OCI-LY1 (cell line): Measurements from ENCODE around the gene E2F4.

Experiments used
- H2AFZ ChIP-seq: fragments of 200-600 bp; sonication (generic), shearing (Covaris generic); 2 replicates; pipeline ENCODE4 v1.6.0; 2014; ENCODE audit warnings: antibody characterized with exemption, mild to moderate bottlenecking, low read length
- H3F3A ChIP-seq: fragments of 200-600 bp; sonication (generic), shearing (Covaris generic); 2 replicates; pipeline ENCODE4 v1.6.0; 2014; ENCODE audit warnings: mild to moderate bottlenecking, antibody characterized with exemption, low read length, moderate library complexity; ENCODE audit not compliant: insufficient read depth
- H3K27ac ChIP-seq: fragments of 200-600 bp; sonication (generic); 2 replicates; pipeline ENCODE4 v1.5.1; 2014; ENCODE audit warnings: low read length, mixed run types, mild to moderate bottlenecking, low read depth; ENCODE audit not compliant: poor library complexity, severe bottlenecking
- H3K27me3 ChIP-seq: fragments of 200-600 bp; sonication (generic); 2 replicates; pipeline ENCODE4 v1.6.0; 2014; ENCODE audit warnings: antibody characterized with exemption, mild to moderate bottlenecking, low read length, moderate library complexity; ENCODE audit not compliant: insufficient read depth
- H3K36me3 ChIP-seq: fragments of 200-600 bp; sonication (generic); 2 replicates; pipeline ENCODE4 v1.6.1; 2014; ENCODE audit warnings: mild to moderate bottlenecking, antibody characterized with exemption, low read length, moderate library complexity, mixed read lengths; ENCODE audit not compliant: insufficient read depth
- H3K4me1 ChIP-seq: fragments of 200-600 bp; sonication (generic); 2 replicates; pipeline ENCODE4 v1.5.1; 2014; ENCODE audit warnings: mild to moderate bottlenecking, low read length, moderate library complexity; ENCODE audit not compliant: insufficient read depth, severe bottlenecking
- H3K4me2 ChIP-seq: fragments of 200-600 bp; sonication (generic), shearing (Covaris generic); 2 replicates; pipeline ENCODE4 v1.6.1; 2014; ENCODE audit warnings: low read length
- H3K4me3 ChIP-seq: fragments of 200-600 bp; sonication (generic); 2 replicates; pipeline ENCODE4 v1.5.1; 2014; ENCODE audit warnings: low read length, low read depth, mild to moderate bottlenecking, mixed read lengths; ENCODE audit not compliant: poor library complexity, severe bottlenecking
- H3K79me2 ChIP-seq: fragments of 200-600 bp; shearing (Covaris generic); 2 replicates; pipeline ENCODE4 v1.6.1; 2016; ENCODE audit warnings: mixed run types, low read length, mixed read lengths; ENCODE audit not compliant: insufficient read depth
- H3K9ac ChIP-seq: fragments of 200-600 bp; sonication (generic), shearing (Covaris generic); 2 replicates; pipeline ENCODE4 v1.6.1; 2014; ENCODE audit warnings: mild to moderate bottlenecking, low read length, mixed read lengths
- H3K9me2 ChIP-seq: fragments of 200-600 bp; sonication (generic), shearing (Covaris generic); 2 replicates; pipeline ENCODE4 v1.6.1; 2014; ENCODE audit warnings: low read depth, mild to moderate bottlenecking, low read length, mixed read lengths
- H3K9me3 ChIP-seq: fragments of 200-600 bp; shearing (Covaris generic); 2 replicates; pipeline ENCODE4 v1.6.1; 2014; ENCODE audit warnings: low read length, mixed read lengths
- H4K20me1 ChIP-seq: fragments of 200-600 bp; sonication (generic), shearing (Covaris generic); 2 replicates; pipeline ENCODE4 v1.6.0; 2016; ENCODE audit warnings: mild to moderate bottlenecking, low read length; ENCODE audit not compliant: insufficient read depth
- EZH2 ChIP-seq: fragments of 200-600 bp; sonication (generic), shearing (Covaris generic); IDR thresholded peaks from 2 replicates; pipeline ENCODE4 v1.8.0; 2017; ENCODE audit warnings: borderline replicate concordance, mixed run types, mild to moderate bottlenecking, antibody characterized with exemption, low read length, moderate library complexity, mixed read lengths
- TF ChIP-seq, protein P1 (sequence below): fragments of 200-600 bp; sonication (generic), shearing (Covaris generic); IDR thresholded peaks from 2 replicates; pipeline ENCODE4 v1.5.1; 2017; ENCODE audit warnings: mild to moderate bottlenecking, antibody characterized with exemption, low read length, moderate library complexity, mixed read lengths

Gene E2F4

DNA sequence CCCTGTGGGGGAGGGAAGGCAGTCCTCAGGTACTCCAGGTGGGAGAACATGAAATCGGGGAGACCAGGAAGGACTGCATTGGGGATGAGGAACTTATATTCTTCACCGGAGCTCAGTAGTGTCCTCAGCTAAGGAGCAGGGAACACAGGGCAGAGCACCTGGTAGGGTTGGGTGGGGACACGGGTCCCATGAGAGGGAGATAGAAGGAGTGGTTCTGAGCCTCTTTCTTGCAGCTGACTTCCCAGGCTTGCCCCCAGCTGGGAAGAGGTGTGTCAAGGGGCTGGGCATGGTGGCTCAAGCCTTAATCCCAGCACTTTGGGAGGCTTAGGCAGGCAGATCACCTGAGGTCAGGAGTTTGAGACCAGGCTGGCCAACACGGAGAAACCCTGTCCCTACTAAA lies 53.2 kb downstream of the E2F4 start:
- H3K9me3 ChIP-seq = no peaks in the 10 kb centered on the region
- no peak overlapping the region for H3K27ac ChIP-seq
- H3K4me1 ChIP-seq = peaks cover 36% of the 10 kb centered on the region
- no peaks in the 10 kb centered on the region for H3K27me3 ChIP-seq
- H3K9ac ChIP-seq = no peak overlapping the region
- H3K79me2 ChIP-seq = no peaks in the 10 kb centered on the region
- H4K20me1 ChIP-seq = no peaks in the 10 kb centered on the region
- H3K9me2 ChIP-seq = no peaks in the 10 kb centered on the region
- H3K36me3 ChIP-seq = no peaks in the 10 kb centered on the region
- no peak overlapping the region for H3K4me3 ChIP-seq
- no peak overlapping the region for H2AFZ ChIP-seq
- TF ChIP-seq, protein P1, sequence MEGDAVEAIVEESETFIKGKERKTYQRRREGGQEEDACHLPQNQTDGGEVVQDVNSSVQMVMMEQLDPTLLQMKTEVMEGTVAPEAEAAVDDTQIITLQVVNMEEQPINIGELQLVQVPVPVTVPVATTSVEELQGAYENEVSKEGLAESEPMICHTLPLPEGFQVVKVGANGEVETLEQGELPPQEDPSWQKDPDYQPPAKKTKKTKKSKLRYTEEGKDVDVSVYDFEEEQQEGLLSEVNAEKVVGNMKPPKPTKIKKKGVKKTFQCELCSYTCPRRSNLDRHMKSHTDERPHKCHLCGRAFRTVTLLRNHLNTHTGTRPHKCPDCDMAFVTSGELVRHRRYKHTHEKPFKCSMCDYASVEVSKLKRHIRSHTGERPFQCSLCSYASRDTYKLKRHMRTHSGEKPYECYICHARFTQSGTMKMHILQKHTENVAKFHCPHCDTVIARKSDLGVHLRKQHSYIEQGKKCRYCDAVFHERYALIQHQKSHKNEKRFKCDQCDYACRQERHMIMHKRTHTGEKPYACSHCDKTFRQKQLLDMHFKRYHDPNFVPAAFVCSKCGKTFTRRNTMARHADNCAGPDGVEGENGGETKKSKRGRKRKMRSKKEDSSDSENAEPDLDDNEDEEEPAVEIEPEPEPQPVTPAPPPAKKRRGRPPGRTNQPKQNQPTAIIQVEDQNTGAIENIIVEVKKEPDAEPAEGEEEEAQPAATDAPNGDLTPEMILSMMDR = no peak
- no peak for TF ChIP-seq EZH2
- H3F3A ChIP-seq = no peaks in the 10 kb centered on the region
- H3K4me2 ChIP-seq = no peak overlapping the region

DNA sequence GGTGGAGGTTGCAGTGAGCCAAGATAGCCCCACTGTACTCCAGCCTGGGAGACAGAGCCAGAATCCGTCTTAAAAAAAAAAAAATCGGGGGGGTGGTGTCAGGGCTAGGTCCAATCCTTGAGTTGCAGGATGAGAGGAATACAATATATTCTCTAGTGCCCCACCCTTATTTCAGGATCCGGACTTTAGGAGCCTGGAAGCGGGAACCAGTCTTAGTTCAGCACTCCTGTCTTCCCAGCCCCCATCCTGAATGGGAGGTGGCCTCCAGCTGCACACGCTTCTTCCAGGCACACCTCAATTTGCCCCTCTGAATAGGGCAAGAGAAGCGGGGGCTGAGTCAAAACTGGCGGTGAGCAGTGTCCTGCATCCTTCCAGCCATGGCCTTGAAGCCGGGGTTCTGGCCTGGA lies 53.7 kb downstream of the E2F4 start:
- Histone ChIP-seq H3K79me2 (no peaks in the 10 kb centered on the region), H3K4me3 (peak overlapping the region; percentile 76)

DNA sequence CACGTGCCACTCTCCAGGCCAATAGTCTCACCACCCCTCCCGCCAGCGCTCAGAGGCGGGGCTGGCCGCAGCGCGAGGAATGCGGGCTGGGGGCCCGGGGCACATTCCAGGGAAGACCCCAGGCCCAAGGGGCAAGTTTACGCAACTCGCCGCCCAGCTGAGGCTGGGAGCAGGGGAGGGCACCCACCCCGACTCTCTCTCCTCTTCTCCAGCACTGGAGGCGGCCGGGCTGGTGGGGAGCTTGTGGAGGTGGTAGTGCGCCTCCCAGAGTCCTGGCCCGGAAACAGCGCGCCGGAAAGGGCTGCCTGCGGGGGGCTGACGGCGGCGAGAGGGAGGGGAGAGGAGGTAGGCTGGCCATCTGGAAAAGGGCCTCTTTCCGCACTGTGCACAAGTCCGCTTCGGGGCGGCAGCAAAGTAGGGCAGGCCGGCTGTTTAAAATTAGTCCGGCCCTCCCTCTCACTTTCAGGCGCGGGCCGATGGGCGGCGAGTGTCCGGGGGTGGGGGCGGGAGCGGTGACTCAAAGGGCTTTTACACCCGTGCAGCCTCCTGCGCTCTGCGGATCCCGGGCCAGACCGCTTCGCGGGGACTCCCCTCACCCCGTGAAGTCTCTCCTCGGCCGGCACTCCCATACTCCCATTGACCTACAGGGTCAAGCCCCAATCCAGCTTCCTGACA lies 54.3 kb downstream of the E2F4 start:
- Histone ChIP-seq H3K9me2 (no peaks in the 10 kb centered on the region), H3K27ac (peak overlapping the region; percentile 1), H3K36me3 (no peaks in the 10 kb centered on the region), H3F3A (no peaks in the 10 kb centered on the region), H3K79me2 (no peaks in the 10 kb centered on the region), H3K9me3 (no peaks in the 10 kb centered on the region), H3K9ac (peak overlapping the region; percentile 66), H3K4me1 (peaks cover 36% of the 10 kb centered on the region), H2AFZ (no peak overlapping the region), H3K4me2 (peak overlapping the region; percentile 98), H3K27me3 (no peaks in the 10 kb centered on the region), H3K4me3 (peak overlapping the region; percentile 76), H4K20me1 (no peaks in the 10 kb centered on the region)
- TF ChIP-seq, protein P1 = peak; percentile 42
- no peak for TF ChIP-seq EZH2

More for the DNA sequence above, 53.7 kb downstream of the E2F4 start:
- Histone ChIP-seq H3F3A (no peaks in the 10 kb centered on the region), H3K27ac (no peak overlapping the region), H4K20me1 (no peaks in the 10 kb centered on the region), H3K9me2 (no peaks in the 10 kb centered on the region), H3K9ac (peak overlapping the region; percentile 66; the same call in 1 of the 2 replicates), H3K27me3 (no peaks in the 10 kb centered on the region), H3K4me1 (peaks cover 36% of the 10 kb centered on the region), H3K9me3 (no peaks in the 10 kb centered on the region), H3K4me2 (peak overlapping the region; percentile 98), H3K36me3 (no peaks in the 10 kb centered on the region), H2AFZ (no peak overlapping the region)
- TF ChIP-seq, protein P1 = no peak
- no peak for TF ChIP-seq EZH2
